GM12878 (cell line): ENCODE data around the gene FUBP1.
"Not testable (repeated sequence)": the region's sequence is repeated elsewhere in the genome, so short reads cannot be mapped to it uniquely, and the experiment has no call there.

Source experiments
- EZH2 ChIP-seq: IDR thresholded peaks from 2 replicates; pipeline ENCODE4 v1.6.1; 2012; ENCODE audit warnings: low read depth, mild to moderate bottlenecking, control low read depth, inconsistent platforms, low read length, borderline replicate concordance; ENCODE audit not compliant: control insufficient read depth
- KDM1A ChIP-seq: fragments of 200-600 bp; sonication (generic); IDR thresholded peaks from 2 replicates; pipeline ENCODE4 v1.6.1; 2016; ENCODE audit warnings: borderline replicate concordance
- POLR2AphosphoS5 ChIP-seq: IDR thresholded peaks from 2 replicates; pipeline ENCODE4 v1.6.1; 2011; ENCODE audit warnings: mild to moderate bottlenecking, low read length, inconsistent platforms
- RFX5 ChIP-seq: IDR thresholded peaks from 2 replicates; pipeline ENCODE4 v1.6.1; 2011; ENCODE audit warnings: low read depth, low read length, improper control_type of control experiment

DNA sequence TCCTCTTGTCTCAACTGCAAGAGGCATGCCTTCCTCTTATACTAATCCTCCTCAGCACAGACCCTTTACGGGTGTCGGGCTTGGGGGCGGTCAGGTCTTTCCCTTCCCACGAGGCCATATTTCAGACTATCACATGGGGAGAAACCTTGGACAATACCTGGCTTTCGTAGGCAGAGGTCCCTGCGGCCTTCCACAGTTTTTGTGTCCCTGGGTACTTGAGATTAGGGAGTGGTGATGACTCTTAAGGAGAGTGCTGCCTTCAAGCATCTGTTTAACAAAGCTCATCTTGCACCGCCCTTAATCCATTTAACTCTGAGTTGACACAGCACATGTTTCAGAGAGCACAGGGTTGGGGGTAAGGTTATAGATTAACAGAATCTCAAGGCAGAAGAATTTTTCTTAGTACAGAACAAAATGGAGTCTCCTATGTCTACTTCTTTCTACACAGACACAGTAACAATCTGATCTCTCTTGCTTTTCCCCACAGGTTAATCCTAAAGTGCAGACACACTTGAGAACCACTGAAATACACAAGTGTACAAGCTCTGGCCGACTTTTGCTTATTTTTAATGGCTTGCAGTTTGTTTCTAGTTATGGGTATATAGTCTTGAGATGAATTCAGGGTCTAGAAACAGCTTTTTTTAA lies 4.6 kb upstream of the FUBP1 start:
- not testable (repeated sequence) for TF ChIP-seq POLR2AphosphoS5, RFX5, KDM1A, EZH2
